ENCODE measurements around the gene MAD1L1. TPM values are rescaled to one million over a fixed set of nuclear protein-coding genes. Genes with fewer than 3 reads are reported as not detected.

The MAD1L1 gene
- total and polyA plus RNA-seq, 2 of the 13 experiments (the other 11 are each of a cell fraction or from before 2014, with no cell fraction given), result 17.4 to 64.7 TPM

GRCh38 chr7:2069472-2069860, 163.3 kb downstream of the MAD1L1 start:
- TF ChIP-seq FLYWCH1 (CRISPR knock-in tag; IDR thresholded peaks at IDR 0.05), result no peak
- DNase-seq (ENCODE audit: low spot score) (no peak), ATAC-seq (no peak), FAIRE-seq (no peak)
- H3K27ac ChIP-seq (ENCODE audit: extremely low read length, insufficient read depth, low read length), result no peak overlapping the region
- POLR2A ChIA-PET, result no interaction called here
- CTCF ChIA-PET (ENCODE audit: low intra/inter-chr PET ratio, low total read pairs), result no interaction called here
- in situ Hi-C loops (cut with HindIII; ENCODE audit: extremely low pct_ligation_motif_present, low pct_unique_long_range_greater_than_20kb), result no loop called here
- intact Hi-C loops (cut with micrococcal nuclease; ENCODE audit: unreplicated experiment), result no loop called here
- no peaks in the 10 kb centered on the region for H4K20me1 ChIP-seq (ENCODE audit: insufficient read depth, low read length)
- H2AFZ ChIP-seq (ENCODE audit: low read length), result no peak overlapping the region
- no peaks in the 10 kb centered on the region for H3K9me3 ChIP-seq (ENCODE audit: low read length)
- peaks cover 16 to 42% of the 10 kb centered on the region in 2 experiments; a peak in 4 of 5 replicates for H3K36me3 ChIP-seq (replicated peaks in 1 of 2; ENCODE audit: control insufficient read depth in 1 of 2, insufficient read depth in 2 of 2, low read length in 2 of 2)
- no TSS peak for BruUV-seq (replicated peaks)
- no peak overlapping the region for H3K4me3 ChIP-seq (replicated peaks in 1 of 3; ENCODE audit: insufficient read depth in 1 of 3, low read depth in 2 of 3, low read length in 3 of 3)
- WGBS (ENCODE audit: low lambda C conversion rate), result 95% methylated on average over 14 of the region's 17 CpGs
- no peak overlapping the region for H3K9ac ChIP-seq (ENCODE audit: insufficient read depth, low read depth, low read length)
- H3K27me3 ChIP-seq (ENCODE audit: control insufficient read depth in 1 of 2, insufficient read depth in 2 of 2, low read length in 2 of 2), result no peaks in the 10 kb centered on the region
- H3K4me2 ChIP-seq (ENCODE audit: low read depth, low read length), result no peak overlapping the region
- H3K4me1 ChIP-seq (ENCODE audit: insufficient read depth, low read length), result no peaks in the 10 kb centered on the region
- H3K79me2 ChIP-seq (ENCODE audit: insufficient read depth, low read length), result no peaks in the 10 kb centered on the region

- H2AFZ ChIP-seq (ENCODE audit: low read length), result no peak overlapping the region
- TF ChIP-seq STAG1 (CRISPR knock-in tag; IDR thresholded peaks at IDR 0.05) (peak; percentile 5; the same call in 1 of the 2 replicates), CTCF (CRISPR knock-in tag; IDR thresholded peaks at IDR 0.05) (0 out of 2 replicates have a peak, but pooled peaks have one; percentile 9), ATF3 (CRISPR knock-in tag; IDR thresholded peaks at IDR 0.05) (no peak)
- WGBS (ENCODE audit: low lambda C conversion rate), result 98% methylated on average over 9 of the region's 23 CpGs
- intact Hi-C loops (cut with micrococcal nuclease; ENCODE audit: unreplicated experiment) (no loop called here), in situ Hi-C loops (cut with HindIII; ENCODE audit: extremely low pct_ligation_motif_present, low pct_unique_long_range_greater_than_20kb) (no loop called here)
- H3K9ac ChIP-seq (ENCODE audit: insufficient read depth, low read depth, low read length), result no peak overlapping the region
- ChIA-PET CTCF (ENCODE audit: low intra/inter-chr PET ratio, low total read pairs) (no interaction called here), POLR2A (no interaction called here)
- FAIRE-seq (no peak), DNase-seq (ENCODE audit: low spot score) (no peak), ATAC-seq (peak; percentile 49; the same call in 2 of the 3 replicates)
- BruUV-seq (replicated peaks), result no TSS peak
- no peak overlapping the region for H3K4me2 ChIP-seq (ENCODE audit: low read depth, low read length)
- no peaks in the 10 kb centered on the region for H4K20me1 ChIP-seq (ENCODE audit: insufficient read depth, low read length)
- H3K4me3 ChIP-seq (replicated peaks in 1 of 3; ENCODE audit: insufficient read depth in 1 of 3, low read depth in 2 of 3, low read length in 3 of 3), result no peak overlapping the region
- no peaks in the 10 kb centered on the region for H3K9me3 ChIP-seq (ENCODE audit: low read length)
- no peaks in the 10 kb centered on the region for H3K79me2 ChIP-seq (ENCODE audit: insufficient read depth, low read length)
- H3K36me3 ChIP-seq (replicated peaks in 1 of 2; ENCODE audit: control insufficient read depth in 1 of 2, insufficient read depth in 2 of 2, low read length in 2 of 2), result peaks cover 16 to 48% of the 10 kb centered on the region in 2 experiments; a peak in 4 of 5 replicates
- no peaks in the 10 kb centered on the region for H3K27me3 ChIP-seq (ENCODE audit: control insufficient read depth in 1 of 2, insufficient read depth in 2 of 2, low read length in 2 of 2)
- H3K27ac ChIP-seq (ENCODE audit: extremely low read length, insufficient read depth, low read length), result no peak overlapping the region
- no peaks in the 10 kb centered on the region for H3K4me1 ChIP-seq (ENCODE audit: insufficient read depth, low read length)
These were observed 163.9 kb downstream of the MAD1L1 start for GRCh38 chr7:2068693-2069471.

All from HepG2 (cell line).